ENCODE results near the gene CMTM8.
A peak's percentile ranks its signal among the peaks of the same experiment; 100 is the strongest.
"Not testable (repeated sequence)": the region's sequence is repeated elsewhere in the genome, so short reads cannot be mapped to it uniquely, and the experiment has no call there.

CMTM8 gene

GRCh38 chr3:32383136-32383711 is 144.7 kb downstream of the CMTM8 start:
- H3K27me3 ChIP-seq (ENCODE audit: insufficient read depth, insufficient read length): no peaks in the 10 kb centered on the region
- no peak overlapping the region for H3K9ac ChIP-seq (ENCODE audit: insufficient read length, low read depth)
- no peak for DNase-seq (ENCODE audit: low read depth, low spot score)
- TF ChIP-seq SUZ12 (IDR thresholded peaks at IDR 0.05; ENCODE audit: extremely low read depth, insufficient read depth, insufficient read length) (no peak), ZNF274 (IDR thresholded peaks at IDR 0.05; ENCODE audit: low read depth, low read length) (no peak), YY1 (IDR thresholded peaks at IDR 0.05; ENCODE audit: insufficient read depth, insufficient read length) (no peak)
- H3K4me1 ChIP-seq (ENCODE audit: insufficient read depth, insufficient read length): no peaks in the 10 kb centered on the region
- H3K9me3 ChIP-seq (ENCODE audit: insufficient read depth, low read length): no peaks in the 10 kb centered on the region
- H3K36me3 ChIP-seq (ENCODE audit: insufficient read depth, insufficient read length, low read length): no peaks in the 10 kb centered on the region
- H3K4me3 ChIP-seq (ENCODE audit: insufficient read length, low read depth): no peak overlapping the region

- Histone ChIP-seq H3K36me3 (ENCODE audit: insufficient read depth, insufficient read length, low read length) (no peaks in the 10 kb centered on the region), H3K4me3 (ENCODE audit: insufficient read length, low read depth) (no peak overlapping the region), H3K4me1 (ENCODE audit: insufficient read depth, insufficient read length) (no peaks in the 10 kb centered on the region), H3K27me3 (ENCODE audit: insufficient read depth, insufficient read length) (no peaks in the 10 kb centered on the region), H3K9ac (ENCODE audit: insufficient read length, low read depth) (no peak overlapping the region), H3K9me3 (ENCODE audit: insufficient read depth, low read length) (no peaks in the 10 kb centered on the region)
- DNase-seq (ENCODE audit: low read depth, low spot score): no peak
- TF ChIP-seq ZNF274 (IDR thresholded peaks at IDR 0.05; ENCODE audit: low read depth, low read length): no peak
- no peak for TF ChIP-seq SUZ12 (IDR thresholded peaks at IDR 0.05; ENCODE audit: extremely low read depth, insufficient read depth, insufficient read length)
- TF ChIP-seq YY1 (IDR thresholded peaks at IDR 0.05; ENCODE audit: insufficient read depth, insufficient read length): no peak
Observed at GRCh38 chr3:32384938-32385337, 146.5 kb downstream of the CMTM8 start.

- TF ChIP-seq SUZ12 (IDR thresholded peaks at IDR 0.05; ENCODE audit: extremely low read depth, insufficient read depth, insufficient read length) (no peak), YY1 (IDR thresholded peaks at IDR 0.05; ENCODE audit: insufficient read depth, insufficient read length) (no peak), ZNF274 (IDR thresholded peaks at IDR 0.05; ENCODE audit: low read depth, low read length) (no peak)
- Histone ChIP-seq H3K9me3 (ENCODE audit: insufficient read depth, low read length) (no peaks in the 10 kb centered on the region), H3K4me1 (ENCODE audit: insufficient read depth, insufficient read length) (no peaks in the 10 kb centered on the region), H3K4me3 (ENCODE audit: insufficient read length, low read depth) (no peak overlapping the region), H3K36me3 (ENCODE audit: insufficient read depth, insufficient read length, low read length) (no peaks in the 10 kb centered on the region), H3K9ac (ENCODE audit: insufficient read length, low read depth) (no peak overlapping the region), H3K27me3 (ENCODE audit: insufficient read depth, insufficient read length) (peaks cover 13% of the 10 kb centered on the region)
- no peak for DNase-seq (ENCODE audit: low read depth, low spot score)
Observed at GRCh38 chr3:32387512-32387911, 149.0 kb downstream of the CMTM8 start.

GRCh38 chr3:32389577-32389976 is 151.1 kb downstream of the CMTM8 start:
- not testable (repeated sequence) for H3K9me3 ChIP-seq (ENCODE audit: insufficient read depth, low read length); H3K4me3 ChIP-seq (ENCODE audit: insufficient read length, low read depth); DNase-seq (ENCODE audit: low read depth, low spot score); H3K36me3 ChIP-seq (ENCODE audit: insufficient read depth, insufficient read length, low read length); H3K9ac ChIP-seq (ENCODE audit: insufficient read length, low read depth); H3K4me1 ChIP-seq (ENCODE audit: insufficient read depth, insufficient read length)
- peaks cover 22% of the 10 kb centered on the region for H3K27me3 ChIP-seq (ENCODE audit: insufficient read depth, insufficient read length)

- TF ChIP-seq SUZ12 (IDR thresholded peaks at IDR 0.05; ENCODE audit: extremely low read depth, insufficient read depth, insufficient read length): peak; percentile 55
- TF ChIP-seq YY1 (IDR thresholded peaks at IDR 0.05; ENCODE audit: insufficient read depth, insufficient read length): no peak
- peaks cover 22% of the 10 kb centered on the region for H3K27me3 ChIP-seq (ENCODE audit: insufficient read depth, insufficient read length)
- H3K9me3 ChIP-seq (ENCODE audit: insufficient read depth, low read length): no peaks in the 10 kb centered on the region
- DNase-seq (ENCODE audit: low read depth, low spot score): peak; percentile 35
- peaks cover 6% of the 10 kb centered on the region for H3K4me1 ChIP-seq (ENCODE audit: insufficient read depth, insufficient read length)
- H3K36me3 ChIP-seq (ENCODE audit: insufficient read depth, insufficient read length, low read length): peaks cover 8% of the 10 kb centered on the region
- H3K9ac ChIP-seq (ENCODE audit: insufficient read length, low read depth): peak within 1 kb of the TSS; percentile 94
- peak within 1 kb of the TSS; percentile 87 for H3K4me3 ChIP-seq (ENCODE audit: insufficient read length, low read depth)
Observed at GRCh38 chr3:32391643-32392535, 153.4 kb downstream of the CMTM8 start, which contains the start of gene CMTM7. CMTM7 (plus strand) TSS chr3:32391853; CDS start chr3:32391907, 54 bp downstream.

- DNase-seq (ENCODE audit: low read depth, low spot score): no peak
- H3K9me3 ChIP-seq (ENCODE audit: insufficient read depth, low read length): no peaks in the 10 kb centered on the region
- H3K9ac ChIP-seq (ENCODE audit: insufficient read length, low read depth): peak overlapping the region; percentile 94
- H3K4me3 ChIP-seq (ENCODE audit: insufficient read length, low read depth): peak overlapping the region; percentile 87
- H3K36me3 ChIP-seq (ENCODE audit: insufficient read depth, insufficient read length, low read length): peaks cover 8% of the 10 kb centered on the region
- TF ChIP-seq SUZ12 (IDR thresholded peaks at IDR 0.05; ENCODE audit: extremely low read depth, insufficient read depth, insufficient read length) (no peak), ZNF274 (IDR thresholded peaks at IDR 0.05; ENCODE audit: low read depth, low read length) (no peak), YY1 (IDR thresholded peaks at IDR 0.05; ENCODE audit: insufficient read depth, insufficient read length) (no peak)
- peaks cover 6% of the 10 kb centered on the region for H3K4me1 ChIP-seq (ENCODE audit: insufficient read depth, insufficient read length)
- peaks cover 22% of the 10 kb centered on the region for H3K27me3 ChIP-seq (ENCODE audit: insufficient read depth, insufficient read length)
Observed at GRCh38 chr3:32392536-32393302, 154.2 kb downstream of the CMTM8 start.

GRCh38 chr3:32395496-32395895 is 157.0 kb downstream of the CMTM8 start:
- no peaks in the 10 kb centered on the region for H3K9me3 ChIP-seq (ENCODE audit: insufficient read depth, low read length)
- peaks cover 22% of the 10 kb centered on the region for H3K27me3 ChIP-seq (ENCODE audit: insufficient read depth, insufficient read length)
- TF ChIP-seq YY1 (IDR thresholded peaks at IDR 0.05; ENCODE audit: insufficient read depth, insufficient read length) (no peak), SUZ12 (IDR thresholded peaks at IDR 0.05; ENCODE audit: extremely low read depth, insufficient read depth, insufficient read length) (no peak), ZNF274 (IDR thresholded peaks at IDR 0.05; ENCODE audit: low read depth, low read length) (no peak)

More at GRCh38 chr3:32395496-32395895, 157.0 kb downstream of the CMTM8 start:
- DNase-seq (ENCODE audit: low read depth, low spot score): no peak
- H3K9ac ChIP-seq (ENCODE audit: insufficient read length, low read depth): no peak overlapping the region
- no peak overlapping the region for H3K4me3 ChIP-seq (ENCODE audit: insufficient read length, low read depth)
- peaks cover 6% of the 10 kb centered on the region for H3K4me1 ChIP-seq (ENCODE audit: insufficient read depth, insufficient read length)
- peaks cover 8% of the 10 kb centered on the region for H3K36me3 ChIP-seq (ENCODE audit: insufficient read depth, insufficient read length, low read length)
